CD4-positive, alpha-beta T cell treated with Interleukin-12 subunit alpha and Interleukin-12 subunit beta, for 1 hour (primary cell): Measurements from ENCODE around the gene TRPT1.
A peak's percentile ranks its signal among the peaks of the same experiment; 100 is the strongest.

ENCODE experiments used
- DNase-seq: peaks from one replicate; pipeline ENCODE4 v3.0.0-alpha.2; 2020

Gene TRPT1

DNA sequence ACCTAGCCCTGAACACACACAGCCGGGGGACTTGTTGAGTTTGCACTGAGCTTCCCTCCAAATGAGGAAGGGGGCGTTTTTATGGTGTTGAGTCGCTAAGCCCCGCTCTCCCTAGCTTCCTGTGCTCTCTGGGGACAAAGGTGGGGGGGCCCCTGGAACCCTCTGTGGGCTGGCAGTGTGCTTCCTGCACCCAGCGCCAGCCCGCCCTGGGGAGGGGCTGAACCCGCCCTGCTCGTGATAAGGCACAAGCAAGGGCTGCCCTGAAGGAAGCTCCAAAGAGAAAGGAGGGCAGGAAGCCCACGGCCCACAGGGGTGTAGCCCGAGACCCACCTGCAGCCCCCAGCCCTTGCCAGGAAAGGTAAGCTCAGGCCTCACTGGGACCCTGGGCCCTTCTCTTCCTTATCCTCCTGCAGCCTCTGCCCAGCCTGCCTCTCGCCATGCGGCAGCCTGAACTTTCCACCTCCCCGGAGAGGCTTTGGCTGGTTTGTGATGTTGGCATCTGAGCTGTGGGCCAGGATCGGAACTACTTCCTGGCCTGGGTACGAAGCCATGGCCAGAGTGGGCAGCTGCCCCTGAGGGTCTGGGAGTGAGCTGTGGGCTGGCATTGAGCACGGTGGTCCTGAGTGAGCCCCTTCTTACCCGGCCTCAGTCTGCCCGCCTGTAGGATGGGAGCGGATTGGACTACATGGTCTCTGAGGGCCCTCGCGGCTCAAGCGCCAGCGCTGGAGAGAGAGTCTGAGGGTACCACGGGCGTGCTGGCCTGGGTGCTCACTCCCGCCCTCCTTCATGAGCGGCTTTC is 19.3 kb downstream of the TRPT1 start, which contains the start of gene FERMT3:
TSS of gene FERMT3 (plus strand) at position 265 of the 799 bp plus-strand sequence. CDS start 644 bp downstream, outside the sequence.
- DNase-seq, result peak; percentile 77

DNA sequence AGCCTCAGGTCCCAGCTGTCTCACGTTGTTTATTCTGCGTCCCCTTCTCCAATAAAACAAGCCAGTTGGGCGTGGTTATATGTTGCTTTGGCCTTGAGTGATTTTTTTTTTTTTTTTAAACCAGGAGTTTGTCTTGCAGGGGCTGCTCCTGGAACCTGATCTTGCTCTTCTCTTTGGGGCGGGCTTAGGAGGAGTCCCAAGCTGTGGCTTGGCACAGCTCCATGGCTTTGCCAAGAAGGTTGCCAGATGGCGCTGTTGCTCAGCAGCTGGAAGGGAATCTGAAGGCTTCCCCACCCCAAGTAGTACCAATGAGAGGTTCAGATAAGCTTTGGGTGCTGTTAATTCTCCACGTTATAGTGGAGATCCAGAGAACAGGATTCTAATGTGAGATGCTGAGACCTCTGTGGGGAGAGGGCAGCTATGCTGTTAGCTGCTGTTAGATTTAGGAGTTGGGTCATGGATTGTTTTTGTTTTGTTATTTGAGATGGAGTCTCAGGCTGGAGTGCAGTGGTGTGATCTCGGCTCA is 21.5 kb downstream of the TRPT1 start:
- peak; percentile 89 for DNase-seq

DNA sequence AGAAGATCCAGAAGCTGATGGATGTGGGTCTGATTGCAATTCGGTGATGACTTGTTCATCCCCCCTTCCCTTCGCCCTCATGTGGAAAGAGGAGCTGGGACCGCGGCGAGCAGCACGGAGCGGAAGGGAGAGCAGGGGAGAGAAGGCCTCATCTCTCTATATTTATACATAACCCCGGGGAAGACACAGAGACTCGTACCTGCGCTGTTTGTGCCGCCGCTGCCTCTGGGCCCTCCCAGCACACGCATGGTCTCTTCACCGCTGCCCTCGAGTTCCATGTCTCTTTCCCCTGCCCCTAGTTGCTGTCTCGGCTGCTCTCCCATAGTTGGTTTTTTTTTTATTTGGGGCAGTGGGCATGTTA is 21.9 kb downstream of the TRPT1 start:
- DNase-seq, result no peak

DNA sequence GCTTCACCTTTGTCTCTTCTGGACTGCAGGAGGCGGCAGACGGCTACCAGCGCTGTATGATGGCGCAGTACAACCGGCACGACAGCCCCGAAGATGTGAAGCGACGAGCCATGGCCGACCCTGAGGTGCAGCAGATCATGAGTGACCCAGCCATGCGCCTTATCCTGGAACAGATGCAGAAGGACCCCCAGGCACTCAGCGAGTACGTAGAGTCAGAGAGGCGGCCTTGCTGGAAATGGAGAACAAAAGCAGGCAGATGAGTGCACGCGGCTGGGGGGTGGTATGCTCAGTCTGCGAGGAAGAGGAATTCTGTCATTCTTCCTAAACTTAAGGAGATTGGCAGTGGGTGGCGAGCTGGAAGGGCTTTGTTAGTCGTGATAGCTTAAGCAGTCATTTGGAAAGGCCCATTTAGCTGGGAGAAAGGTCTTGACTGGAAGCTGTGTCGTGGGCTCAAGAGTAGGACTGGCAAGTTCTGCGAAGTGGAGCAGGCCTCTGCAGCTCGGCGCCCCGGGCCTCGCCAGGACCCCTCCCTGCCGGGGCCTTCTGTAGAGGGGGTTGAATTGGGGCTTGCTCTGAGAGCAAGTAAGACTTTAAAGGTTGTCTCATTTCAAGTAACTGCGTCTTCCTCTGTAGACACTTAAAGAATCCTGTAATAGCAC is 22.4 kb downstream of the TRPT1 start:
- DNase-seq, result no peak

DNA sequence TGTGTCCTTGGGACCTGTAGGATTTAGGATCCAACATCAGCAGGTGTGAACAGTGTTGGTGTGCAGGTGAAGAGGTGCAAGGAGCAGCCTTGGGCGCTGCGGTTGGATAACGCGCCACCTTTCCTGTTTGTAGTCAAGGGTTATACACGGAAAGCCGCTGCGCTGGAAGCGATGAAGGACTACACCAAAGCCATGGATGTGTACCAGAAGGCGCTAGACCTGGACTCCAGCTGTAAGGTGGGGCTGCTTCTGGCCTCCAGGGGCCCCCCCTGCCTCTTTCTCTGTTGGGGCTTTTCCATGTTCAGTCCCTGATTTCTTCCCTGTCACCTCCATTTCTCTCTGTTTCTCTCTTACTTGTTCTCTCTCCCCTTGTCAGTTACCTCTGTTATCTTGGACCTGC is 23.0 kb downstream of the TRPT1 start:
- no peak for DNase-seq

DNA sequence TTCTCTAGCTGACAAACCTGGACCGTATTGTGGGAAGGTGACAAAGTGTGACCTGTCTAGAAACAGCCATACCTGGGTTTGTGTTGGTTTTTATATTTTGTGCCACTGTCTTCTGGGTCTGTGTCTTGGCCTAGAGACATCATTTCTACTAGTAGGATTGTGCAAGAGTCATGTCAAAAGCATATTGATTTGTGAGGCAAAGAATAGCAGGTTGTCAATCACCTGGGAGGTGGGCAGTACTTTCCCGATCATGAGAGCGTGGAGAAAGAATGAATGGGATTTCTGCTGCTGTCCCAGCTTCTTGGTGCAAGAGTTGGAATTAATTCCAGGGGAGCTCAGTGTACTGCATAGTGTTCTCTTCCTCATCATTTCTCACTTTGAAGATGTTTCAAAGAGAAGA is 24.4 kb downstream of the TRPT1 start:
- DNase-seq, result no peak

DNA sequence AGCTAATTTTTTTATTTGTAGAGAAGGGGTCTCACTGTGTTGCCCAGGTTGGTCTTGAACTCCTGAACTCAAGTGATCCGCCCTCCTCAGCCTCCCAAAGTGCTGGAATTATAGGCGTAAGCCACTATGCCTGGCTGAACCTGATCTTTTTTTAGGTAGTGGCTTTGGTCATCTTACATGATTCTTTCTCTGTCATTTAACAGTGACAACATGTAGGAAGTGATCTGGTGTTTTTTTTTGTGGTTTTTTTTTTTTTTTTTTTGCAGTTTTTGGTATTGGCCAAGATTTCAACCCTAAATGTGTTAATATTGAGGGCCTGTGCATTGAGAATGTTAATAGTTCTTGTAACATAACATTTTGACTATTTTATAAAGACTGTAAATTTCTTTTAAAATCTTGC is 27.5 kb downstream of the TRPT1 start:
- no peak for DNase-seq

DNA sequence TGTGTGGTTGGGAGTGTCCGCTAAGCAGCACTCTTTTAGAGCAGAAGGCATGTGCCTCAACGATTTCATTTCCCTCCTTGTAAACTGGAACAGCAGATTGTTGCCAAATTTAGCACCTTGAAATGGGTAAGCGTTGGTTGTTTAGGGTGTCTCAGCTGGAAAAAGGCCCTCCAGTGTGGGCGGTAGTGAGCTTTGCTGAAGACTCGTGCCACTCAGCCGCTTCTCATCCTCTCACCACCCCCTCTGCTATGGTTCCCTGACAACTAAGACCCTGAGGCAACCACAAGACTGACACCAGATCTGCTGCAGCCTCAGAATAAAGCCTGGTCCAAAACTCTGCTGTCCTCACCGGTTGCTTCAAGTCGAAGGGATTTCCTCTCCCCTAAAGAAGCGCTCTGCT is 29.4 kb downstream of the TRPT1 start:
- no peak for DNase-seq

DNA sequence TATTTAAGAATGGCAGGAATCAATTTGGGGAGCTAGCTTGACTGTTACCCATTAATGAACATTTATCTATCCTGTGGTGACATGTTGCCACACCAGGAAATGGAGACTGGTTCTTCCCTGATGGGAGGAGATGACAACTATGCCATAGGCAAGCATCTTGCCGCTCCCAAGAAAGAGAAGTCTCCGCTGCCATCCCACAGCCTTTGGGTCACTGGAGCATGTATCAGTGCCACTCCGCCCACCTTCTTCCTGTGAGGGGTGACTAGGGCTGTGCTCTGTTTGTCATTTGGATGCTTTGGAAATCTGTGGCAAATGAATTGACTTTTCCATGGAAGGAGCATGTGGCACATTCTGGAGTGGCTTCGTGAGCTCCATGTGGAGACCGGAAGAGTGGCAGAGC is 33.6 kb downstream of the TRPT1 start:
- DNase-seq, result no peak

DNA sequence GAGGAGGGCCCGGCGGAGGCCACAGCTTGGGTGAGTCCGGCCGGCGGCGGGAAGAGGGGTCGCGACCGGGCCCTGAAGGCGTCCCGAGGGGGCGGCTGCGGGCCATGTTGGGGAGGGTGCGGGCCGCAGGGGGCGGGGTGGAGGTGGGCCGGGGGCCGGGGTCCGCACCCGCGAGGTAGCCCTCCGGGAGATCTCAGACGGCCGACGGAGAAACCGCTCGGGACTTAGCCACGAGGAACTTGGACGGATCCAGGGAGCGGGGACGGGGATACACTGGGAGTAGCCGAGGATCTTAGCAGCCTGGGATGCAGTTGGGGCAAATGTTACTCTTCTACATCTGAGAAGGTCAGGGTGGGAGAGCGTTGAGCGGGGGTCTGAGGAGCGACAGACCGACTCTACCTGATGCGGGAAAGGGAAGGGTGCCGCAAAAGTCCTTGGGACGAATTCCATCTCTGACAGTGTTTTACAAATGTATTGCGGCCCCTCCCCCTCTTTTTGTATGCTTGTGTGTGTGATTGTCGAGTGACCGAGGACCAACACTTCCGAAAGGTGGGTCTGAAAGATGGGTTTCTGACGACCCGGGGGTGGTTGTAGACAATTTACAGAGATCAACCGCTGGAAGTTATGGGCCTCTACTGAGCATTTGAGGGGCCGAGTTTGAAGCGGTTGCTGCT is 39.4 kb downstream of the TRPT1 start:
- DNase-seq, result peak; percentile 51

DNA sequence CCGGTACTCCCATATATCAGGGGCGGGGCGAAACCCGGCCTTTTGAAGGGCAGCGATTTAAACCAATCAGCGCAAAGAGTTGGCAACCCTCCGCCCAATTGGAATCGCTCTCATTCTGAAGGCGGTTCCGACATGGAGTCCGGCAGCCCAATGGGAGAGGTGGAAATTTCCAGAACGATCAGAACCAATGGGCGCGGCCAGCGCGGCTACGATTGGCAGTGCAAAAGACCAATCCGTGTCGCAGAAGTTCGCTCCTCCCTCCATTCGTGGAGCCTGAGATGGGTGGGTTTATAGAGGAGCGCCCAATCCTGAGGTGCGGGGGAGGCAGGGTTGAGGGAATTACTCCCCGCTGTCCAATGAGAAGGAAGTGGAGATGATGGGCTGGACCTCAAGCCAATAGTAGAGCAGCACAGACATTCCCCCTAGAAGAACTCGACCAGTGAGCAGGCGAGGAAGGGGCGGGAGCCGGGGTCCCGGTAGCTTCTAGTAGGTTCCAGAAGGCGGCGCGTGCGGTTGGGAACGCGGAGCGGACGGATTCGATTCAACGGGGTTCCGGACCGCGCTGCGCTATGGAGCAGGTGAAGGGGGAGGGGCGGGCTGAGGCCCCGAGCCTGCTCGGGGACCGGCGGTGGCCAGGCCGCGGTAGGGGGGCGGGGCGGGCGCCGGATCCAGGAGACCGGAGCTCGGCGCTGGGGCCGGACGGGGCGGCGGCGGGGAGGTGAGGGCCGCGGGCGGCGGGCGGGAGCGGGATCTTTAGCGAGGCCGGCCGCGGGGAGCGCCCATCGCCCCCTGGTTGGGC is 40.1 kb downstream of the TRPT1 start, which contains the start of gene STIP1:
TSS of gene STIP1 (plus strand) at position 479 of the 799 bp plus-strand sequence. CDS start at position 570, 91 bp downstream.
- peak; percentile 100 for DNase-seq

DNA sequence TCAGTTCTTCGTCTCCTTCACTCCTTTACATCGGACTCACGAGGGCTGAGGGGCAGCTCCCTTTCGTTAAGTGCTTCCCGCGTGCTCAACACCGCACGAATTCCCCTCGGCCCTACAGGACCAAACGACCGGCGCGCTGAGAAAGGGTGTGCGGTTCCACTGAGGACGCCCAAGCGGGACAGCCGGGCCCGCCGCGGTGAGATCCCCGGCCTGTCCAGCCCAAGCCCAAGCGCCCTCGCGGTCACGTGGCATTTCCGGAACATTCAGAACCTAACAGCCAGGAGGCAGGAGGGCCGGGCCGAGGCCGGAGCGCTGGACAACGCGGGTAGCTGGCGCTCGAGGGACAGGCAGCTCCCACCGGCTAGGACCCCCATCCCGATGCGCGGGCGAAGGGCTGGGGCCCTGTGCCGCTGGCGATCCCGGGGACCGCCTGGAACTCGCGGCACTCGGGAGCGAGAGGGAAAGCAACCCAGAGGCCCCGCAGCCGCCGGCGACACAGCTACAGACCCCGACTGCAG is 40.8 kb downstream of the TRPT1 start:
- no peak for DNase-seq

DNA sequence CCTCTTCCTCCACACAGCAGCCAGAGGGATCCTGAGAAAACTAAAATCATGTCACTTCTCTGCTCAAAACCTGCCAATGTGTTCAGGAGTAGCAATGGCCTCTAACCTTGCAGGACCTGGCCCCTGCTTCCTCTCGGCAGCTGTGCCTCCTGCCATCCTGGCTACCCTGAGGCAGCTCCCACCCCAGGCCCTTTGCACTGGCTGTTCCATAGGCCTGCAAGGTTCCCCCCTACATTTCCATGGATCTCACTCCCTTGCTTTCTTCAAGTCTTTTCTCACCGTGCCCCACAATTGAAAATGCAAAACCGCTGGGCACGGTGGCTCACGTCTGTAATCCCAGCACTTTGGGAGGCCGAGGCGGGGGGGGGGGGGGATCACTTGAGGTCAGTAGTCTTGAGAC is 42.1 kb downstream of the TRPT1 start:
- DNase-seq, result no peak

DNA sequence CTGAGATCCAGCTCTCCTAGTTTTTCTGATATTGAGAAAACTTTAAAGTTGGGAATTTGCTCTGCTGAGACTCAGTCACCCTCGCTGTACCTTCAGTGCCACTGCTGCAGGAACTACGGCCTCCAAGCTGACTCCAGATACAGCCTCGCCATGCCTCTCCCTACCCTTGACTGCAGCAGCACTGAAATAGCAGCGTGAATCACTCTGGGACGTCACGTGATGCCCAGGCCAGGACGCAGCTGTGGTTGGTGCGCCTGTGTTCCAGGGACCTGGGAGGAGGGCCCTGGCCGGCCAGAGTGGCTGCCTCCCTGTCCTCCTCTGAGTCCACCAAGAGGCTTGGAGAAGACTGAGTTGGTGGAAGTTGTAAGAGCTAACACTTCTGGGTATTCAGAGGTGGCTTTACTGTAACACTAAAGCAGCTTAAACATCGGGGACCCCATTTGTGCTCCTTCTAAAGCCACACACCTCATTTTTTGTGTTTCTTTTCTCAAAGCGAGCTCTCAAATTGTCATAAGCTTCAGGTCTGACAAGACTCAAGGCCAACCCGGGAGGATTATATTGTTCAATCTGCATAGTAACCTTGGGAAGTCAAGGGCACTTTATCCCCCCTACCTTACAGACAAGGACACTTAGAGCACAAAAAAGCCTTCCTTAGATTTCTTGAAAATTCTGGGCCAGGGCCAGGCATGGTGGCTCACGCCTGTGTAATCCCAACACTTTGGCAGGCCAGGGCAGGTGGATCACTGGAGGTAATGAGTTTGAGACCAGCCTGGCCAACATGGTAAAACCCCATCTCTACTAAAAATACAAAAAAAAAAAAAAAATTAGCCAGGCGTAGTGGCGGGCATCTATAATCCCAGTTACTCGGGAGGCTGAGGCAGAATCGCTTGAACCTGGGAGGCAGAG is 44.2 kb downstream of the TRPT1 start:
- DNase-seq, result peak; percentile 29

DNA sequence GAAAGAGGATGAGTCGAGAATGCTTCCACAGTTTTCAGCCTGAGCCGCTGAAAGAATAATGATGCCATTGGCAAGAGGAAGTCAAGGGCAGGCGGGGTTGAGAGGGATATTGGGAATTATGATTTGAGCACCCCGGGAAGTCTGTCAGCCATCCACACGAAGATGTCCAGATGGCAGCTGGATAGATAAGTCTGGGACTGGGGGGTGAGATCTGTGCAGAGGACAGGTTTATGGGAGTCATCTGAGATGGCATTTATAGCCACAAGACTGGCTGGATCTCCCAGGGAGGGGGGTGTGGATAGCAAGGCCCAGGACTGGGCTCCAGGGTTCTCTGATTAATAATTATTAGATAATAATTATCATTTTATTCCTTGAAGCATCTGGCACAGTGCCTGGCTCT is 45.1 kb downstream of the TRPT1 start:
- DNase-seq, result no peak

DNA sequence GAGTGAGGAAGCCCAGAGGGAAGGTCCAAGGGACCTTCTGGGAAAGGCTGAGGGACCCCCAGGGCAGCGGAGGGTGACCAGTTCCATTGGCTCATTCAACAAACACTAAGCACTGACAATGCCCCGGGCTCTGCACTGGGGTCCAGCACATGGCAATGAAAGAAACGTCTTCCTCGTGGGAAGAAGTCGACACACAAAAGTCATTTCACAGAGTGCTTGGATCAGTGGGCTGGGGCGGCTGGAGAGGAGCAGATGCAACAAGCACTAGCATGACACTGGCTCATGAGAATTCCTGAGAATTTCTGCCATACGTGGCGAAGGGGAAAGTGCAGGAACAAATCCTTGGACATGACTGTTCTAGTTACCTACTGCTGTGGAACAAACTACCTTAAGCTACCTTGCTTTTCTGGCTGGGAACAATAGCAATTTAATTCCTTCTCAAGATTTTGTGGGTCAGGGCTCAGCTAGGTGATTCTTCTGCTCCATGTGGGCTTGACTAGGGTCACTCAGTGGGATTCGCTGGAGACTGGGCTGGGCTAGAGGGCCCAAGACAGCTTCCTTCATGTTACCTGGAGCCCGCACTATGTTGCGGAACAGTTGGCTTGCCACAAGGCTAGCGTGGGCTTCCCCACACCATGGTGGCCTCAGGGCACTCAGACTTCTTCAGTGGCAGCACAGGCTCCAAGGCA is 46.9 kb downstream of the TRPT1 start:
- no peak for DNase-seq

DNA sequence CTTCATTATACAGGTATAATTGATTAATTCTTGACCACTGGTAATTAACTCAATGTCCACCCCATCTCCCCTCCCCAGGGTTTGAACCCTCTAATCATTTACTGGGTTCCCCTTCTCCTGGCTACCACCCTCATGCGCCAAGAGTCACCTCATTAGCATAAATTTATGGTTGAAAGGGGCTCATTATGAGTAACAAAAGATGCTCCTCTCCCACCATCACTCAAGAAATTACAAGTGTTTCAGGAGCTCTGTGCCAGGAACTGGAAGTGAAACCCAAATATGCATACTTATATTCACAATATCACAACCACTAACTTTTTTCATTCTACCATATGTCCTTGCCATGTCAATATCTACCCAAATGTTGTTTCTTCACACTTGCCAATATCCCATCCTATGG is 47.8 kb downstream of the TRPT1 start:
- no peak for DNase-seq

DNA sequence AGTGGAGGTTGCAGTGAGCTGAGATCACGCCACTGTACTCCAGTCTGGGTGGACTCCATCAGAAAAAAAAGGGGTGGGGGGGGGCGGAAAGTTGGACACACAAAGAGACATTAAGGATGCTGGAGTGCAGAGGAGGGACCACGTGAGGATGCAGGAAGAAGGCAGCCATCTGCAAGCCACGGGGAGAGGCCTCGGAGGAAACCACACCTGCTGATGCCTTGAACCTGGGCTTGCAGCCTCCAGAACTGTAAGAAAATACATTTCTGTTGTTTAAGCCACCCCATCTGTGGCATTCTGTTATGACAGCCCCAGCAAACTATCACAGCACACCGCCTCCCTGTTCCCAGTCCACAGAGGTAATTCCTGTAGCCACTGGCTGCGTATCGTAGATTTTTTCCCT is 49.2 kb downstream of the TRPT1 start:
- DNase-seq, result no peak
